GM18873 (cell line): Measurements from ENCODE around the gene C2orf74.
"Not testable (repeated sequence)": the region's sequence is repeated elsewhere in the genome, so short reads cannot be mapped to it uniquely, and the experiment has no call there.

Experiments used
- ATAC-seq: cut with Tn5 transposase; IDR thresholded peaks from one replicate; pipeline ENCODE4 v1.9.1; 2021; ENCODE audit warnings: mild to moderate bottlenecking, moderate library complexity, moderate number of reproducible peaks; ENCODE audit not compliant: unreplicated experiment, low FRiP score

The C2orf74 gene

DNA sequence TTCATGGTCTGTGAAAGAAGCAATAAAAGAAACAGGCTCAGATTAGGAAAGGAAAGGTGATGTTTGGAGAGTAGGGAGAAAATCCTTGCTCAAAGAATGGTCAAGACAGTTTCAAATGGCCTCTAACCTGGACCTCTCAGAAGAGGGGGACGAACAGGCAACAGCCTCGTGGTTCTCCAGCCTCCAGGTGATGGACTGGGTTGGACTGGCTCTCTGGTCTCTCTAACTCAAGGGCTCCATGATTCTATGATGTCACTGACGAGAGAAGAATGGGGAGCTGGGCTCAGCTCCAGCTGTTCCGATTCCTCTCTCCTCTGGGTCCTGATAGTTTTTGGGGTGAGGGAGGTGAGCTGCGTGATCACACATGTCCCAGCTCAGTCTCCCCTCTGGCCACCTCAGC lies at the start of gene C2orf74:
Gene C2orf74, plus strand, starts transcription at position 301 of the 400 bp plus-strand sequence. CDS start 327 bp downstream, outside the sequence.
- ATAC-seq, result no peak

- no peak for ATAC-seq
Observed at GRCh38 chr2:61114147-61114546, 47.8 kb upstream of the C2orf74 start.

DNA sequence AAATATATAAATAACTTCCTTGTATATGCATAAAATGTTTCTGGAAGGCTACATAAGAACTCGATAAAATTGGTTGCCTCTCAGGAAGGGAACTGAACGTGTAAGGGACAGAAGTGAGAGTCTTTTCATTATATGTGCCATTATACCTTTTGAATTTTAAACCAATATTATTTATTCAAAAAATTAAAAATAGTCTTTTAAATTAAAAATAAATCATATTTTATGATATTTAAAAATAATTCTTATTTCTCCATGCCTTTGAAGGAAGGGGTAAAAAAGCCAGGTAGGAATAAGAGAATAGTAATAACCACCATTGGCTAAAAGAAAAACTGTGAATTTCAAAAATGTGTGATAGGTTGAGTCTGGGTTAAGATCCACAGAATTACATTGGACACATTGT lies 45.7 kb upstream of the C2orf74 start:
- no peak for ATAC-seq

DNA sequence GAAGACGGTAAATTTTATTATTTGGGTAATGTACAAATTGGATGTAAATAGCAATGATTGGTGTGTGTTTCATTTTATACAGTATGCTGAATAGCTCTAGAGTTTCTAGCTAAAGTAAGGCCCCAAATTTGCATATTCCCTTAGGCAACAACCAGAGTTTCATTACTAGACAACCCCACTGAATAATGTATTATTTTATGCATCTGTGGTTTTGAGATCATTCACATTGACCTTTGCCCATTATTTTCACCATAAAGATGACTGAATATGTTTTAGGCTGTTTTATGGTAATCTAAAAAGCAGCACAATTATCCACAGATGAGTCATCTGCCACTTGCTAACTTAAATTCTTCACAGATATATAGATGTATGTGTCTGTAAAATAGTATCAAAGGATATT lies 44.5 kb upstream of the C2orf74 start:
- no peak for ATAC-seq

- no peak for ATAC-seq
Observed at GRCh38 chr2:61125123-61125710, 36.8 kb upstream of the C2orf74 start.

- ATAC-seq, result no peak
Observed at GRCh38 chr2:61125798-61126197, 36.2 kb upstream of the C2orf74 start.

- not testable (repeated sequence) for ATAC-seq
Observed at GRCh38 chr2:61128122-61128521, 33.9 kb upstream of the C2orf74 start.

DNA sequence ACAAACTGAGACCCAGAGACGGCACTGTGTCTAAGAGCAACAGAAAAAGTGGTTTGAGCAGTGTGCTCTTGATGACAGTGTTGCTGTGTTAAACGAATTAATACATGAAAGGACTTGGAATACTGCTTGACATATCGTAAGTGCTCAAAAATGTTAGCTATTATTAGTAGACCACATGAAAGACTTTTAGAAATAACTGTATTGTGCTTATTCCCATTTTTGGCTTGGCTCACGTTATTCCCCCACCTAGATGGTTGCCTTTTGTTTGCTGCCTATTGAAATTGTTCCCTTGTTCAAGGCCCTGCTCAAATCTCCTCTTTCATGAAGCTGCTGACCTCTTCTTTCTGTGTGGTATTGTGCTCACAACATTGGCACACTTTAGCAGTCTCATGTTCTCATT lies 27.8 kb upstream of the C2orf74 start:
- ATAC-seq, result no peak

DNA sequence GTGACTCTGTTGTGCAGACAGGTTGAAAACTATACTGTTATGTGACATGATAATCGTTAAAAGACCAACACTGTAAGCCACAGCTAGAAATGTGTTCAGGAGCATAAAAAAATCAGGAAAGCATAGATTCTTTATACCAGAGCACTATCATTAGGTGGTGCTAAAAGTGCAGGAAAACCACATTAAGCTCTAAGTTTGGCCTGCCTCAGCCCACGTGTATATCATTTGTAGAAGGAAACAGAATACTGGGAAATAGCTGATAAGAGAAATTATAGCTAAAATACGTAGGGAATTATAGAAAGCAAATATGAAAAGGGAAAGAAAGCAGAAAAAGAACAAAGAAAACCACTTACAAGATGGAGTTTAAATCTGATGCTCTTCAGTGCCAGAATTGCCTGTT lies 26.5 kb upstream of the C2orf74 start:
- ATAC-seq, result no peak

GRCh38 chr2:61138859-61139258 lies 23.1 kb upstream of the C2orf74 start:
- no peak for ATAC-seq

DNA sequence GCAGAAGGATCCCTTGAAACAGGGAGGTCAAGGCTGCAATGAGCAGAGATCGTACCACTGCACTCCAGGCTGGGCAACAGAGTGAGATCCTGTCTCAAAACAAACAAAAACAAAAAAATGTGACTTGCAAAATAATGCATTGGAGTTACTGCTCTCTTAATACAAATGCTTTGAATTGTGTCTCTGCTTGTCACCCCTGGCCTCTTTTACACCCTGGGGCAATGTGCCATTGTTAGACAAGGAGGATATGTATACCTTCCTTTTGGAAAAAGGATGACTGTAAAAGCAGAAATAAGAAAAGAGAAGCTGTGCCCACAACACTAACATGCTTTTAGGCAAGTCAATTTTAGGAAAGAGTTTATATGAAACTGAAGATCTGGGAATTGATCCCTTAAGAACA lies 20.8 kb upstream of the C2orf74 start:
- ATAC-seq, result no peak

GRCh38 chr2:61144697-61145268 lies 17.2 kb upstream of the C2orf74 start:
- ATAC-seq, result peak; percentile 89

DNA sequence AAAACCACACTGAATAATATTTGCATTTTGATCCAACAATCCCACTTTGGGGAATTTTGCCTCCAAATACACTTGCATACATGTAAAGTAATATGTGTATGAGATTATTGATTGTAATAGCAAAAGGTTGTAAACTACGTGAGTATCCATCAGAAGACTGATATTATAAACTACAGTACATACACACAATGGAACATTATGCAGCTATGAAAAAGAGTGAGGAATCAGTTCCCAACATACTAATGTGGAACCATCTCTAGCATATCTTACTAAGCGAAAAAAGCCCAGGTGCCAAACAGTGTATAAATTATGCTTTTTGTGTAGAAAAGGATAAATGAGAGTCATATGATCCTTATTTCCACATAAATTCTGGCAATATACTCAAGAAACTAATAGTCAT lies 16.0 kb upstream of the C2orf74 start:
- no peak for ATAC-seq

GRCh38 chr2:61148091-61148490 lies 13.9 kb upstream of the C2orf74 start:
- ATAC-seq, result not testable (repeated sequence)

GRCh38 chr2:61149074-61149473 lies 12.9 kb upstream of the C2orf74 start:
- ATAC-seq, result no peak

DNA sequence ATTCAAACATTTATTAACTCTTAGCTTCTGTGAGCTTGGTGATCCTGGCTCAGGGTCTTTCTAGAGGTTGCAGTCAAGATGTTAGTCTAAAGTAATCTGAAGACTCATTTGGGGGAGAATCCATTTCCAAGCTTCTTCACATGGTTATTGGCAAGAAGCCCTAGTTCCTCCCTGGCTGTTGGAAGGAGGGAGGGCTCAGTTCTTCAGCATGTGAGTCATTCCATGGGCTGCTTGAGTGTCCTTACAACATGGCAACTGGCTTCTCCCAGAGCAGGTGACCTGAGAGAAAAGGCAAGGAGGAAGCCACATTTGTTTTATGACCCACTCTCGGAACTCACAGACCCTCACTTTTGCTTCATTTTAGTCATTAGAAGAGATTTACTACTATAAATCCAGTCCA lies 10.6 kb upstream of the C2orf74 start:
- no peak for ATAC-seq

DNA sequence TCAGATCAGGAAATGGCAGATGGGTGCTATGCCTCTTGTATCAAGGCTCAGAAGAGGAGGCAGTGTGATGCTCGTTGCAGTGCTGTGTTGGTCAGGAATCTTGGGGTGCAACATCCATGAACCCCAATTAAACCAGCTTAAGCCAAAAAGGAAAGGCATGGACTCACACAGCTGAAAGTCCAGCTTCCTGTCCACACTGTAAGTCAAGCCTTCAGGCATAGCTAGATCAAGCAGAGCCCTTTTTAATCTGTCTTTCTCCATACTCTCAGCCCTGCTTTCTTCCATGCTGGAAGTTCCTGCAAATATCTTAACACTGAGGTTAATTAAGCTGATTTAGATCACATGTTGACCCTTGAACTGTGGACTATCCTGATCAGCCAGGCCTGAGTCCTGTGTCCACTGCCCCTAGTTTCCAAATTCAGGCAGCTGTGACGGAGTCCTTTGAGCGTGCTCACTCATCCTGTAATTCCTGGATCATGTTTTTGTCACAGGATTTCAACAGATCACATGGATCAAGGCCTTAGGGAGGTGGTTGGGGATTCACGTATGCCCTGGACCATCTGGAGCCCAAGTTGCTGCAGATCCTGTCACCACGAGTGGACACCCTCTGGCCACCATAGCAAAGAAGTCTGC lies 4.5 kb upstream of the C2orf74 start:
- no peak for ATAC-seq

DNA sequence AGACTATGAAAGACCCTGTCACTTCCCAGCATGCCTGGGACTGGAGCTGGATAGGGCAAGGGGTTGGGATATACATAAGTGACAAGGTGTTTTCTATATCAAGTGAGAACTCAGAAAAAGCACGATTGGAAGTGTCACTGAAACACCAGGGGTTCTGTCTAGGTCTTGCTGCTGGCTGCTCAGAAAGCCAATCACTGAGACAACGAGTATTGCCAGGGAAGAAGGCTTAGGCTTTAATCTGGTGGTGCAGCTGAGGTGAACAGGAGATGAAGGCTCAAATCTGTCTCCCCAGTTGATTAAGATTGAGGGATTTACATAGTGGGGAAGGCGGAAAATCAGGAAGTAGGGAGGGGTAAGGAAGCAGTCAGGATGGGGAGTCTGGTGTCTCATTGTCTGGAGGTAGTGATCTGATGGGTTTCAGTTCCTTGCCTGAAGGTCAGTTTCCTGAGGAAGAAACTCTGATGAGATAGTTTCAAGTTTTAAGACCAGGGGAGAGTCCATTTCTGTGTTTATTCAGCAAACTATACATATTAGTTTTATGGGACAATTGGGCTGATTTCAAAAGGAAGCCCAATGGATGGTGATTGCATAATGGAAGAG lies 3.5 kb upstream of the C2orf74 start:
- ATAC-seq, result no peak

DNA sequence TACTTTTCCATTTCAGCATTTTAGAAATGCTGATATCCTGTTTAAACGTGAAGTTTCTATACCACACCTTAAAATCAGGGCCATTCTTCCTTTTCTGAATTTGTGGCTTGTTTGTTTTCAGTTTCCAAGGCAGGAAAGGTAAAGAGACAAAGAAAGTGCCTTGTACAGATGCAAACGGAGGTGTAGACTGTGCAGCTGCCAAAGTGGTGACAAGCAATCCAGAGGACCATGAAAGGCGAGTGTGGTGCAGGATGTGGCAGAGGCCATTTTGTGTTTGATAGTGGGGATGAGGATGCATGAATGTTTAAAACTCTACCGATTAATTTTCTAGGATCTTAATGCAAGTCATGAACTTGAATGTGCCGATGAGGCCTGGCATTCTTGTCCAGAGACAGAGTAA lies 733 bp downstream of the C2orf74 start:
- ATAC-seq, result no peak

- not testable (repeated sequence) for ATAC-seq
Observed at GRCh38 chr2:61165082-61165481, 3.1 kb downstream of the C2orf74 start.

DNA sequence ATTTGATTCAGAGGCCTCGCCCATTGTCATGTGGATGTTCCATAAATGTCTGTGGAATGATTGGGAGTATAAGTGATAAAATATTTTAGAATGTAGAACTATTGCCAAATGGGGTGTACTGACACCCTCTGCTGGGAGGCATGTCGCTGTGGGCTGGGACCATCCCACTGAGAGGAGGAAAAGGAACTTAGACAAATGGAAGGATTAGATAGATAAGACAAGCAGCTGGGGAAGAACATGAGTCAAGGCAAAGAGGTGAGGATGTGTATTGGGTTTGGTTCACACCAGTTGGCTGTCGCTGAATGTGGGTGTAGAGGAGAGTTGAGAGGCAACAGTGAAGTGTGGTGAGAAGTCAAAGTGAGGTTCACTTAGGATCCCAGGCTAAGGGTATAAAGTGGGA lies 4.0 kb downstream of the C2orf74 start:
- ATAC-seq, result no peak

- no peak for ATAC-seq
Observed at GRCh38 chr2:61167579-61167978, 5.6 kb downstream of the C2orf74 start.
